Stimulated activated CD8-positive, alpha-beta memory T cell treated with anti-CD3 and anti-CD28 coated beads, Interleukin-4, amount 100 ng/mL, for 24 hours (primary cell): ENCODE data around the gene ANKRD6.

Experiments
- DNase-seq: peaks from one replicate; pipeline ENCODE4 v3.0.0-alpha.2; 2020; ENCODE audit warnings: low read depth

The ANKRD6 gene

DNA sequence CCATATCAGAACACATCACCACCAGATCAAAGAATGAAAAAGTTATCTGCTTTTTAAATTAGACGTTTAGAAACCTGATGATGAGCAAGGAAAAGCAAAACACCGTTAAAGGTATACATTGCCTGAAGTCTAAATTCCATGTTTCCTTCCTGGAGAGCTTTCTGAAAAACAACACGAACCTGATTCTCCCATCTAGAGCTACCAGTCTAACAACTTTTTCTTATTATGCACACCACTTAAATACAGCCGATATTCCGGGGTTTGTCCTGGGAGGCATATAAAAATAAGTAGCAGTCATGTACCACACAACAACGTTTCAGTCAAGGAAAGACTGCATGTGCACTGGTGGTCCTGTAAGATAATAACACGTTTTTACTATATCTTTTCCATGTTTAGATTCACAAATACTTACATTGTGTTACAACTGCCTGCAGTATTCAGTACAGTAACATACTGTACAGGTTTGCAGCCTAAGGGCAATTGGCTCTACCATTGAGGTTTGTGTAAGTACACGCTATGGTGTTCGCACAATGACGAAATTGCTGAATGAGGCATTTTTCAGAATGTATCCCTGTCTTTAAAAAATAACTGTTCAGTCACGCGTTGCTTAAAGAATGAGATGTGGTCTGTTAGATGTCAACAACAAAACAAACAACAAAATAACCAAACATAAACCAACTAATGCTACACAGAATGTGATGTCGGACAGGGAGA, 224.7 kb downstream of the ANKRD6 start:
- no peak for DNase-seq

- no peak for DNase-seq
Observed at GRCh38 chr6:89660981-89661380, 228.0 kb downstream of the ANKRD6 start.

GRCh38 chr6:89661559-89661958, 228.6 kb downstream of the ANKRD6 start:
- no peak for DNase-seq

DNA sequence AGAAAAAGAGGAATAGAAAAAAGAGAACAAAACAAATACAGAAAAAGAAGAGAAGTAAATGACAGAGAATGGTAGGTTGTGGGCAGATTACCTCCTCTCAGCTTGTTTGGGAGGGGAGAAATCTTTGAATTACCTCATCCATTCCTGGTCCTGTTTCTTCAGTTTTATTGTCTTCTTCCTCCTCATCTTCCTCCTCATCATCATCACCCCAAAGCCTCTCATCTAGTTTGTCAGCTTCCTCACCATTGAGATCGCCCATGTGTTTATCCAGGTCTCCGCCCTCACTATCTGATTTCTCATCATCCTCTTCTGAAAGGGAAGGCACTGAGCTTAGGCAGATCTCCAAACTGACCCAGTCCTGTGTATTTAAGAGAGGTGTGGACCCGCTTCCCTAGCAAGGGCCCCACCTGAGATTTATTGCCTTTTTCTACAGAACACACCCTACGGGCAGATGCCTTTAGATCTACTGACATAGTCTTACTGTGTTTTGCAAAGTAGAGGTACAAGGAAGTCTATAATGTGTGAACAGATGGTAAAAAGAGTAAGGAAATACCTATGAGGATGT, 229.8 kb downstream of the ANKRD6 start:
- no peak for DNase-seq

- DNase-seq = no peak
Observed at GRCh38 chr6:89667872-89668556, 235.1 kb downstream of the ANKRD6 start.

GRCh38 chr6:89669002-89669401, 236.1 kb downstream of the ANKRD6 start:
- DNase-seq = no peak

GRCh38 chr6:89670935-89671565, 238.1 kb downstream of the ANKRD6 start:
- DNase-seq = no peak

DNA sequence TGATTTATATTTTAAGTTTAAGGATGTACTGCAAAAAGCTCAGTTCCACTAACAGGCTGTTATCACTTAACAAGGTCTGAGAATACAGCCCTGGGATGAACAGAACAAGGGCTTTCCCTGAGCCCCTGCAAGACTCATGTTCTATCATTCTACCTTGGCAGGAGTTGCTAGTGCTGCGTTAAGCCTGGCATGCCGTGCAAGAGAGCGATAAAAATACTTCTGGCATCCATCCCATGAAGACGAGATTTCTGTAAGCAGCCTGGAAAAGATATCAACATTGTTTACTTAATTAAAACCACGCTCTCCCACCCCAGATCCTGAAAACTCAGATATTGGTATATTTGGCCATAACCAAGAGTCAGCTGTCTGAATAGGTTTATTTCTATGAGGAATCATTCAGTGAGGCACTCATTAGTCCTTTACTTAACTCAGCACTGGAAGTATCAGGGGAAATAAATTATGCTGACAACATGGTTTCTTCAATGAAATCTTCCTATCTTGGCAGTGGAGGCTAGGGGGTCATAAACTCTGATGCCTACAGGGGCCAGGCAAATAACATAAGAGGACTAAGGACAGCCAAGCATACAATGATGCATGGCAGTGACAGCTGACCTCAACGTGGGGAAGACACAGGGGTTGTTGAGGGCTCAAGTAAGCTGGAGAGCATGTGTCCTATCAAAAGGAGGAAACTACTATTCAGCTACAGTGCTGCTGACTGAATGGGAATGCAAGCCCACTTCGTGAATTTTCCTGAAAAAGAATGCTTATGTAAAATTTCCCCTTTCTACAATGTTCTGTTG, 243.2 kb downstream of the ANKRD6 start:
- DNase-seq = no peak

- DNase-seq = no peak
Observed at GRCh38 chr6:89678531-89678930, 245.6 kb downstream of the ANKRD6 start.

DNA sequence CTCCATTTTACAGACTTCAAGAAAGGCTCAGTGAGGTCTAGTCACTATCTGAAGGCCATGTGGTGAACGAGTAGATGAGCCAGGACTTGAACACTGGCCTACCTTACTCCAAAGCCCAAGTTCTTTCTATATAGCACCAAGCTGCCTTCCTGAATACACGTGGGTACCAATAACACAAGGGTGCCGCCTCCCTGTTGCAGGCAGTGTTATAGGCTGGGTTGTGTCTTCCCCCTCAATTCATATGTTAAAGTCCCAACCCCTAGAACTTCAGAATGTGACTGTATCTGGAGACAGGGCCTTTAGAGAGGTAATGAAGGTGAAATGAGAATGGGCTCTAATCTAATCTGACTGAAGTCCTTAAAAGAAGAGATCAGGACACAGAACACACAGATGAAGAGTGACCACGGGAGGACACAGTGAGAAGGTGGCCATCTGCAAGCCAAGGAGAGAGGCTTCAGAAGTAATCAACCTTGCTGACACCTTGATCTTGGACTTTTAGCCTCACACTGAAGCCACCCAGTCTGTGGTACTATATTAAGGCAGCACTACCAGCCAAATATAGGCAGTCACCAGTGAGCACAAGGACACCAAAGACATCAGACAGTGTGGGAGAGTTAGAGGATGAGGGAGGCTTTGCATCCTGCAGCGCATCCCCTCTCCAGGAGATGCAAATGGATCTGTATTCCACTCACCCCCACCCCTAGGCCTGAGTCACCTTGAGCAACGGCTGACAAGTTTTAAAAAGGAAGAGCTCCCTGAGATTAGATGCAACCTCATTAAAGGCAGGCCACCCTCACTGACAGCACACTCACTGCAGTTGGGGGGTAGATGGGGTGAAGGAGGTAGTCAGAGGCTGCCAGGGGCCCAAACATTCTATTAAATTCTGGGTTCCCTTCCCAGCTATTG, 246.5 kb downstream of the ANKRD6 start:
- DNase-seq = no peak

- no peak for DNase-seq
Observed at GRCh38 chr6:89680150-89680549, 247.2 kb downstream of the ANKRD6 start.

- no peak for DNase-seq
Observed at GRCh38 chr6:89680551-89680950, 247.6 kb downstream of the ANKRD6 start.

GRCh38 chr6:89681983-89682564, 249.1 kb downstream of the ANKRD6 start:
- DNase-seq = no peak

- DNase-seq = no peak
Observed at GRCh38 chr6:89682991-89683390, 250.0 kb downstream of the ANKRD6 start.
